GM12878 (cell line): ENCODE measurements around the gene OR5M11. TPM values are rescaled to one million over a fixed set of nuclear protein-coding genes. Genes with fewer than 3 reads are reported as not detected.

Experiments
- ATAC-seq: fragments of 200-7000 bp; cut with Tn5 transposase; 3 replicates; pipeline ENCODE4 v1.9.1; 2020; ENCODE audit warnings: mild to moderate bottlenecking, moderate library complexity
- BruUV-seq: library from RNA; stranded (reverse); fragments of 400-500 nt; replicated peaks from 2 replicates; lab custom pipeline; 2021; lab: Mats Ljungman, UMichigan
- CTCF ChIA-PET: fragments of 300-600 bp; sonication (Branson Sonifier 250); formaldehyde crosslinking; extraction: SDS; loops from one replicate; lab custom pipeline; 2021; ENCODE audit warnings: inconsistent platforms; lab: Yijun Ruan, JAX
- POLR2A ChIA-PET: fragments of 350-600 bp; formaldehyde crosslinking; extraction: SDS; loops from one replicate; lab custom pipeline; 2021; ENCODE audit warnings: inconsistent platforms; lab: Charles Lee
- RAD21 ChIA-PET: fragments of 300-600 bp; sonication (Branson Sonifier 250); formaldehyde crosslinking; loops from one replicate; lab custom pipeline; 2023; ENCODE audit warnings: antibody characterized with exemption; ENCODE audit not compliant: unreplicated experiment; lab: Charles Lee
- SMC1A ChIA-PET: fragments of 300-600 bp; sonication (Branson Sonifier 250); formaldehyde crosslinking; loops from one replicate; lab custom pipeline; 2023; ENCODE audit not compliant: unreplicated experiment, uncharacterized antibody; lab: Charles Lee
- DNase-seq: peaks from one replicate; pipeline ENCODE4 v3.0.0-alpha.2; 2011; ENCODE audit warnings: low read depth, low spot score
- FAIRE-seq: peaks from 3 replicates; lab custom pipeline; 2011; peaks lifted over from hg19 to GRCh38; lab: Jason Lieb, UNC
- H2AFZ ChIP-seq: 2 replicates; pipeline ENCODE4 v1.6.0; 2011; ENCODE audit warnings: low read depth, low read length, control low read depth; ENCODE audit not compliant: control insufficient read depth
- H3K27ac ChIP-seq: 2 replicates; pipeline ENCODE4 v1.5.1; 2011; ENCODE audit warnings: control low read depth; ENCODE audit not compliant: control insufficient read depth, insufficient read depth
- H3K27me3 ChIP-seq, 2 experiments: replicated peaks in 1 of 2; 2 replicates each; pipeline versions ENCODE4 v1.6.0 to v1.6.1; 2011; ENCODE audit warnings: low read length in 1 of 2; ENCODE audit not compliant: control insufficient read depth in 2 of 2, insufficient read depth in 2 of 2
- H3K36me3 ChIP-seq, 2 experiments: 2 replicates each; pipeline ENCODE4 v1.5.1; 2011; ENCODE audit warnings: low read length in 1 of 2; ENCODE audit not compliant: control insufficient read depth in 2 of 2, insufficient read depth in 2 of 2
- H3K4me1 ChIP-seq: 2 replicates; pipeline ENCODE4 v1.6.1; 2011; ENCODE audit warnings: mild to moderate bottlenecking, low read length, moderate library complexity, mixed read lengths; ENCODE audit not compliant: control insufficient read depth, insufficient read depth
- H3K4me2 ChIP-seq: 2 replicates; pipeline ENCODE4 v1.6.0; 2011; ENCODE audit warnings: control low read depth; ENCODE audit not compliant: control insufficient read depth, insufficient read depth
- H3K4me3 ChIP-seq: fragments of 200-600 bp; sonication (generic); 2 replicates; pipeline ENCODE4 v1.5.1; 2016
- H3K79me2 ChIP-seq: 2 replicates; pipeline ENCODE4 v1.6.0; 2011; ENCODE audit warnings: low read length; ENCODE audit not compliant: control insufficient read depth, insufficient read depth
- H3K9ac ChIP-seq: 2 replicates; pipeline ENCODE4 v1.8.0; 2011; ENCODE audit warnings: low read length, control low read depth, mixed read lengths; ENCODE audit not compliant: control insufficient read depth, insufficient read depth
- H3K9me3 ChIP-seq: replicated peaks from 3 replicates; pipeline ENCODE4 v1.5.1; 2011; ENCODE audit warnings: mild to moderate bottlenecking, low read length; ENCODE audit not compliant: control insufficient read depth, insufficient read depth
- H4K20me1 ChIP-seq: 2 replicates; pipeline ENCODE4 v1.6.0; 2011; ENCODE audit not compliant: control insufficient read depth, insufficient read depth
- DPF2 ChIP-seq: fragments of 450-650 bp; IDR thresholded peaks from 2 replicates; pipeline ENCODE4 v1.6.1; 2017; ENCODE audit warnings: mild to moderate bottlenecking
- KLF5 ChIP-seq: fragments of 450-650 bp; IDR thresholded peaks from 2 replicates; pipeline ENCODE4 v1.6.1; 2014; ENCODE audit warnings: mild to moderate bottlenecking; ENCODE audit not compliant: partially characterized antibody
- MXI1 ChIP-seq: fragments of 150-350 bp; IDR thresholded peaks from 2 replicates; pipeline ENCODE4 v1.6.1; 2011; ENCODE audit warnings: low read depth, mild to moderate bottlenecking, inconsistent platforms, low read length, improper control_type of control experiment
- NR2F1 ChIP-seq: fragments of 450-650 bp; conservative IDR thresholded peaks from 2 replicates; pipeline ENCODE4 v1.6.1; 2017; ENCODE audit warnings: mild to moderate bottlenecking
- POLR2A ChIP-seq: IDR thresholded peaks from 2 replicates; pipeline ENCODE4 v1.6.1; 2011; ENCODE audit warnings: low read depth, mild to moderate bottlenecking, low read length
- SKIL ChIP-seq: fragments of 450-650 bp; IDR thresholded peaks from 2 replicates; pipeline ENCODE4 v1.6.1; 2017; ENCODE audit warnings: mild to moderate bottlenecking, low read depth, inconsistent platforms; ENCODE audit not compliant: poor library complexity, severe bottlenecking
- STAT3 ChIP-seq: IDR thresholded peaks from 2 replicates; pipeline ENCODE4 v1.6.1; 2011; ENCODE audit warnings: low read depth, low read length, improper control_type of control experiment
- SUPT20H ChIP-seq: IDR thresholded peaks from 2 replicates; pipeline ENCODE4 v1.6.1; 2011; ENCODE audit warnings: low read depth, mild to moderate bottlenecking, low read length, moderate library complexity, borderline replicate concordance; ENCODE audit not compliant: control insufficient read depth
- TCF7 ChIP-seq: IDR thresholded peaks from 2 replicates; pipeline ENCODE4 v1.6.1; 2014; ENCODE audit warnings: antibody characterized with exemption, borderline replicate concordance
- WRNIP1 ChIP-seq: IDR thresholded peaks from 2 replicates; pipeline ENCODE4 v1.6.1; 2011; ENCODE audit warnings: low read depth, low read length, improper control_type of control experiment, borderline replicate concordance
- ZBTB33 ChIP-seq: fragments of 450-650 bp; IDR thresholded peaks from 2 replicates; pipeline ENCODE4 v1.6.1; 2017; ENCODE audit warnings: mild to moderate bottlenecking
- WGBS: methylation state at CpG from one replicate; pipeline ENCODE4 v1.1.6; 2016; ENCODE audit warnings: low lambda C conversion rate; ENCODE audit not compliant: insufficient replicate concordance, insufficient coverage; ENCODE audit errors: missing lambda C conversion rate; 5-methylcytosine and 5-hydroxymethylcytosine counted together
- in situ Hi-C: fragments of 300-500 bp; cut with MboI; formaldehyde crosslinking; loops from 9 replicates; pipeline ENCODE4 v1.14.3; 2018; ENCODE audit warnings: mixed read lengths
- intact Hi-C: fragments of 100-400 bp; cut with micrococcal nuclease; formaldehyde crosslinking; loops from one replicate; pipeline ENCODE4 v1.14.2; 2022; ENCODE audit not compliant: unreplicated experiment
- polyA plus RNA-seq, 11 experiments: library from polyadenylated mRNA; depleted of rRNA in 4 of 11; unstranded in 6 of 11; stranded (reverse) in 5 of 11; fragments of >200 nt; fragmentation: Nextera tagmentation in 4 of 11; fragmentation: Illumina TruSeq in 1 of 11; extraction: Ambion mirVana in 4 of 11; extraction: Trizol in 1 of 11; gene quantifications; 1 replicate in 1 of 11; 2 replicates in 10 of 11; pipeline versions ENCODE4 v1.2.1 to v1.2.3, GENCODE V29; 2011 to 2016; ENCODE audit warnings: inconsistent platforms in 2 of 11, missing spikeins in 2 of 11, low read depth in 1 of 11
- total RNA-seq, 4 experiments: library from RNA; depleted of rRNA in 3 of 4; stranded (reverse); fragments of >200 nt in 3 of 4; fragmentation: Illumina TruSeq in 1 of 4; extraction: Trizol in 1 of 4; gene quantifications; 2 replicates each; pipeline versions ENCODE4 v1.2.1 to v1.2.3, GENCODE V29; 2013 to 2021
- TF ChIP-seq, protein P1 (sequence below): fragments of 150-350 bp; IDR thresholded peaks from 2 replicates; pipeline ENCODE4 v1.6.1; 2016; ENCODE audit warnings: low read depth, low read length
- TF ChIP-seq, protein P2 (sequence below): IDR thresholded peaks from 2 replicates; pipeline ENCODE4 v1.6.1; 2012; ENCODE audit warnings: low read depth, low read length, improper control_type of control experiment

The OR5M11 gene
- total and polyA plus RNA-seq, 10 of the 15 experiments (the other 5 are each of a cell fraction or from before 2014, with no cell fraction given): not detected

- ChIA-PET SMC1A (no interaction called here), POLR2A (no interaction called here), RAD21 (no interaction called here), CTCF (no interaction called here)
- H2AFZ ChIP-seq: no peak overlapping the region
- no peak for DNase-seq
- BruUV-seq: no TSS peak
- FAIRE-seq: no peak
- intact Hi-C loops (no loop called here), in situ Hi-C loops (no loop called here)
- H3K27ac ChIP-seq: no peak overlapping the region
- TF ChIP-seq, protein P1, sequence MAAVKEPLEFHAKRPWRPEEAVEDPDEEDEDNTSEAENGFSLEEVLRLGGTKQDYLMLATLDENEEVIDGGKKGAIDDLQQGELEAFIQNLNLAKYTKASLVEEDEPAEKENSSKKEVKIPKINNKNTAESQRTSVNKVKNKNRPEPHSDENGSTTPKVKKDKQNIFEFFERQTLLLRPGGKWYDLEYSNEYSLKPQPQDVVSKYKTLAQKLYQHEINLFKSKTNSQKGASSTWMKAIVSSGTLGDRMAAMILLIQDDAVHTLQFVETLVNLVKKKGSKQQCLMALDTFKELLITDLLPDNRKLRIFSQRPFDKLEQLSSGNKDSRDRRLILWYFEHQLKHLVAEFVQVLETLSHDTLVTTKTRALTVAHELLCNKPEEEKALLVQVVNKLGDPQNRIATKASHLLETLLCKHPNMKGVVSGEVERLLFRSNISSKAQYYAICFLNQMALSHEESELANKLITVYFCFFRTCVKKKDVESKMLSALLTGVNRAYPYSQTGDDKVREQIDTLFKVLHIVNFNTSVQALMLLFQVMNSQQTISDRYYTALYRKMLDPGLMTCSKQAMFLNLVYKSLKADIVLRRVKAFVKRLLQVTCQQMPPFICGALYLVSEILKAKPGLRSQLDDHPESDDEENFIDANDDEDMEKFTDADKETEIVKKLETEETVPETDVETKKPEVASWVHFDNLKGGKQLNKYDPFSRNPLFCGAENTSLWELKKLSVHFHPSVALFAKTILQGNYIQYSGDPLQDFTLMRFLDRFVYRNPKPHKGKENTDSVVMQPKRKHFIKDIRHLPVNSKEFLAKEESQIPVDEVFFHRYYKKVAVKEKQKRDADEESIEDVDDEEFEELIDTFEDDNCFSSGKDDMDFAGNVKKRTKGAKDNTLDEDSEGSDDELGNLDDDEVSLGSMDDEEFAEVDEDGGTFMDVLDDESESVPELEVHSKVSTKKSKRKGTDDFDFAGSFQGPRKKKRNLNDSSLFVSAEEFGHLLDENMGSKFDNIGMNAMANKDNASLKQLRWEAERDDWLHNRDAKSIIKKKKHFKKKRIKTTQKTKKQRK: no peak
- TF ChIP-seq ZBTB33: no peak
- TF ChIP-seq SKIL: no peak
- no peak for TF ChIP-seq WRNIP1
- no peak for TF ChIP-seq TCF7
- no peak for TF ChIP-seq MXI1
- TF ChIP-seq STAT3: no peak
- no peak for TF ChIP-seq POLR2A
- no peak for TF ChIP-seq KLF5
- no peak for TF ChIP-seq DPF2
- TF ChIP-seq SUPT20H: no peak
- no peak for TF ChIP-seq NR2F1
- TF ChIP-seq, protein P2, sequence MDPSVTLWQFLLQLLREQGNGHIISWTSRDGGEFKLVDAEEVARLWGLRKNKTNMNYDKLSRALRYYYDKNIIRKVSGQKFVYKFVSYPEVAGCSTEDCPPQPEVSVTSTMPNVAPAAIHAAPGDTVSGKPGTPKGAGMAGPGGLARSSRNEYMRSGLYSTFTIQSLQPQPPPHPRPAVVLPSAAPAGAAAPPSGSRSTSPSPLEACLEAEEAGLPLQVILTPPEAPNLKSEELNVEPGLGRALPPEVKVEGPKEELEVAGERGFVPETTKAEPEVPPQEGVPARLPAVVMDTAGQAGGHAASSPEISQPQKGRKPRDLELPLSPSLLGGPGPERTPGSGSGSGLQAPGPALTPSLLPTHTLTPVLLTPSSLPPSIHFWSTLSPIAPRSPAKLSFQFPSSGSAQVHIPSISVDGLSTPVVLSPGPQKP: no peak
- no peaks in the 10 kb centered on the region for H3K27me3 ChIP-seq
- ATAC-seq: no peak
- H3K4me1 ChIP-seq: no peaks in the 10 kb centered on the region
- no peak overlapping the region for H3K4me3 ChIP-seq
- H3K4me2 ChIP-seq: no peak overlapping the region
- H3K79me2 ChIP-seq: no peaks in the 10 kb centered on the region
- no peaks in the 10 kb centered on the region for H4K20me1 ChIP-seq
- H3K36me3 ChIP-seq: no peaks in the 10 kb centered on the region
- no peak overlapping the region for H3K9ac ChIP-seq
- H3K9me3 ChIP-seq: no peaks in the 10 kb centered on the region; the same call in 2 of the 3 replicates
- 81% methylated on average over 19 of the region's 28 CpGs for WGBS
These were observed 46.0 kb downstream of the OR5M11 start for GRCh38 chr11:56497010-56497409.
